Esophagus squamous epithelium (tissue), 4 donors: ENCODE measurements around the gene CLCF1.

Experiments used
- POLR2A ChIP-seq, 4 donors: fragments of 450-650 bp; IDR thresholded peaks; one replicate each; pipeline ENCODE4 v1.6.1; 2017; ENCODE audit warnings: antibody characterized with exemption in 4 of 4, mild to moderate bottlenecking in 4 of 4, moderate library complexity in 3 of 4
- TF ChIP-seq, protein P1 (sequence below), 6 experiments: fragments of 450-650 bp in 4 of 6; fragments of 200-600 bp in 2 of 6; sonication (generic) in 2 of 6; IDR thresholded peaks; one replicate each; pipeline ENCODE4 v1.5.1; 2016 to 2019; ENCODE audit warnings: antibody characterized with exemption in 6 of 6, mild to moderate bottlenecking in 4 of 6, moderate library complexity in 4 of 6

GRCh38 chr11:67400251-67400941, 27.0 kb upstream of the CLCF1 start:
- TF ChIP-seq, protein P1, sequence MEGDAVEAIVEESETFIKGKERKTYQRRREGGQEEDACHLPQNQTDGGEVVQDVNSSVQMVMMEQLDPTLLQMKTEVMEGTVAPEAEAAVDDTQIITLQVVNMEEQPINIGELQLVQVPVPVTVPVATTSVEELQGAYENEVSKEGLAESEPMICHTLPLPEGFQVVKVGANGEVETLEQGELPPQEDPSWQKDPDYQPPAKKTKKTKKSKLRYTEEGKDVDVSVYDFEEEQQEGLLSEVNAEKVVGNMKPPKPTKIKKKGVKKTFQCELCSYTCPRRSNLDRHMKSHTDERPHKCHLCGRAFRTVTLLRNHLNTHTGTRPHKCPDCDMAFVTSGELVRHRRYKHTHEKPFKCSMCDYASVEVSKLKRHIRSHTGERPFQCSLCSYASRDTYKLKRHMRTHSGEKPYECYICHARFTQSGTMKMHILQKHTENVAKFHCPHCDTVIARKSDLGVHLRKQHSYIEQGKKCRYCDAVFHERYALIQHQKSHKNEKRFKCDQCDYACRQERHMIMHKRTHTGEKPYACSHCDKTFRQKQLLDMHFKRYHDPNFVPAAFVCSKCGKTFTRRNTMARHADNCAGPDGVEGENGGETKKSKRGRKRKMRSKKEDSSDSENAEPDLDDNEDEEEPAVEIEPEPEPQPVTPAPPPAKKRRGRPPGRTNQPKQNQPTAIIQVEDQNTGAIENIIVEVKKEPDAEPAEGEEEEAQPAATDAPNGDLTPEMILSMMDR (IDR thresholded peaks at IDR 0.05): no peak
- TF ChIP-seq POLR2A (IDR thresholded peaks at IDR 0.05): no peak
